IPS-NIHi7 (cell line): Measurements from ENCODE around the gene PLEKHA6.
"Not testable (repeated sequence)": the region's sequence is repeated elsewhere in the genome, so short reads cannot be mapped to it uniquely, and the experiment has no call there.

Experiments used
- DNase-seq: peaks from one replicate; pipeline ENCODE4 v3.0.0; 2012; ENCODE audit warnings: mixed read lengths; ENCODE audit errors: extremely low spot score

PLEKHA6 gene

GRCh38 chr1:204237515-204237914 is 122.2 kb downstream of the PLEKHA6 start:
- not testable (repeated sequence) for DNase-seq

GRCh38 chr1:204232526-204232925 is 127.2 kb downstream of the PLEKHA6 start:
- DNase-seq = no peak

- no peak for DNase-seq
Measured at GRCh38 chr1:204230211-204230610, 129.5 kb downstream of the PLEKHA6 start.

GRCh38 chr1:204228896-204229295 is 130.8 kb downstream of the PLEKHA6 start:
- DNase-seq = no peak

GRCh38 chr1:204227996-204228785 is 131.5 kb downstream of the PLEKHA6 start:
- no peak for DNase-seq

GRCh38 chr1:204227351-204227750 is 132.4 kb downstream of the PLEKHA6 start:
- no peak for DNase-seq

GRCh38 chr1:204225841-204226735 is 133.6 kb downstream of the PLEKHA6 start:
- DNase-seq = no peak

- DNase-seq = no peak
Measured at GRCh38 chr1:204224655-204225054, 135.1 kb downstream of the PLEKHA6 start.

GRCh38 chr1:204223129-204223860 is 136.4 kb downstream of the PLEKHA6 start:
- no peak for DNase-seq

- no peak for DNase-seq
Measured at GRCh38 chr1:204222764-204223055, 137.0 kb downstream of the PLEKHA6 start.

- no peak for DNase-seq
Measured at GRCh38 chr1:204222006-204222763, 137.5 kb downstream of the PLEKHA6 start.

GRCh38 chr1:204221271-204221670 is 138.5 kb downstream of the PLEKHA6 start:
- no peak for DNase-seq

GRCh38 chr1:204219971-204220616 is 139.6 kb downstream of the PLEKHA6 start:
- DNase-seq = no peak

- no peak for DNase-seq
Measured at GRCh38 chr1:204218552-204218951, 141.2 kb downstream of the PLEKHA6 start.

- DNase-seq = no peak
Measured at GRCh38 chr1:204217648-204218000, 142.1 kb downstream of the PLEKHA6 start.

GRCh38 chr1:204216880-204217647 is 142.7 kb downstream of the PLEKHA6 start:
- DNase-seq = no peak

GRCh38 chr1:204216236-204216635 is 143.5 kb downstream of the PLEKHA6 start:
- no peak for DNase-seq

GRCh38 chr1:204213668-204214662 is 145.8 kb downstream of the PLEKHA6 start, which contains the start of gene GOLT1A:
TSS of gene GOLT1A (minus strand) at chr1:204213988. CDS start at chr1:204213906, 82 bp downstream.
- DNase-seq = peak; percentile 92

GRCh38 chr1:204212715-204213114 is 147.0 kb downstream of the PLEKHA6 start:
- no peak for DNase-seq
